ENCODE results near the gene PRM1. TPM values are rescaled to one million over a fixed set of nuclear protein-coding genes. Genes with fewer than 3 reads are reported as not detected.

PRM1 gene
- total RNA-seq, 2 donors from 2014 or later, result 1.8 to 992 TPM

DNA sequence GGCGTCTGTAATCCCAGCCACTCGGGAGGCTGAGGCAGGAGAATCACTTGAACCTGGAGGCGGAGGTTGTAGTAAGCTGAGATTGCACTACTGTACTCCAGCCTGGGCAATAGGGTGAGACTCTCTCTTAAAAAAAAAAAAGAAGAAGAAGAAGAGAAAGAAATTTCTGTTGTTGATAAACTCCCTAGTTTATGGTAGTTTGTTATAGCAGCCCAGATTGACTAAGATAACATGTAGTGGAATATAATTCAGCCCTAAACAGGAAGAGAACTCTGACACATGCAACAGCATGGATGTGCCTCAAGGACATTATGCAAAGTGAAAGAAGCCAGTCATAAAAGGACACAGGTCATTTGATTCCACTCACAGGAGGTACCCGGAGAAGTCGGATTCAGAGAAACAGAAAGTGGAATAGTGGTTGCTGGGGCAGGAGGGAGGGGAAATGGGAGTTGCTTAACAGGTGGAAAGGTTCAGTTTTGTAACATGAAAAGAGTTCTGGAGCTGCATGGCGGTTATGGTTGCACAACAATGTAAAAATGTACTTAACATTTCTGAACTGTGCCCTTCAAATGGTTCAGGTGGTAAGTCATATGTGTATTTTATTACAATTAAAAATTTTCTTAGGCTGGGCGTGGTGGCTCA is 26.0 kb upstream of the PRM1 start:
- intact Hi-C loops (cut with DNase I), result no loop called here
- H3K4me3 ChIP-seq, result no peak overlapping the region
- 78% methylated on average over 7 of the region's 7 CpGs for WGBS
- no peaks in the 10 kb centered on the region for H3K36me3 ChIP-seq
- no peaks in the 10 kb centered on the region for H3K27me3 ChIP-seq (replicated peaks; ENCODE audit: insufficient read depth)
- no peak for DNase-seq (ENCODE audit: low spot score)
- TF ChIP-seq, protein P1, sequence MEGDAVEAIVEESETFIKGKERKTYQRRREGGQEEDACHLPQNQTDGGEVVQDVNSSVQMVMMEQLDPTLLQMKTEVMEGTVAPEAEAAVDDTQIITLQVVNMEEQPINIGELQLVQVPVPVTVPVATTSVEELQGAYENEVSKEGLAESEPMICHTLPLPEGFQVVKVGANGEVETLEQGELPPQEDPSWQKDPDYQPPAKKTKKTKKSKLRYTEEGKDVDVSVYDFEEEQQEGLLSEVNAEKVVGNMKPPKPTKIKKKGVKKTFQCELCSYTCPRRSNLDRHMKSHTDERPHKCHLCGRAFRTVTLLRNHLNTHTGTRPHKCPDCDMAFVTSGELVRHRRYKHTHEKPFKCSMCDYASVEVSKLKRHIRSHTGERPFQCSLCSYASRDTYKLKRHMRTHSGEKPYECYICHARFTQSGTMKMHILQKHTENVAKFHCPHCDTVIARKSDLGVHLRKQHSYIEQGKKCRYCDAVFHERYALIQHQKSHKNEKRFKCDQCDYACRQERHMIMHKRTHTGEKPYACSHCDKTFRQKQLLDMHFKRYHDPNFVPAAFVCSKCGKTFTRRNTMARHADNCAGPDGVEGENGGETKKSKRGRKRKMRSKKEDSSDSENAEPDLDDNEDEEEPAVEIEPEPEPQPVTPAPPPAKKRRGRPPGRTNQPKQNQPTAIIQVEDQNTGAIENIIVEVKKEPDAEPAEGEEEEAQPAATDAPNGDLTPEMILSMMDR (IDR thresholded peaks at IDR 0.05), result no peak
- TF ChIP-seq POLR2AphosphoS5 (IDR thresholded peaks at IDR 0.05) (no peak), POLR2A (IDR thresholded peaks at IDR 0.05) (no peak)
- no peaks in the 10 kb centered on the region for H3K9me3 ChIP-seq
- no peaks in the 10 kb centered on the region for H3K4me1 ChIP-seq (replicated peaks)
- H3K27ac ChIP-seq, result no peak overlapping the region

GRCh38 chr16:11306381-11306780 is 25.3 kb upstream of the PRM1 start:
- H3K27ac ChIP-seq, result no peak overlapping the region
- H3K27me3 ChIP-seq (replicated peaks; ENCODE audit: insufficient read depth), result no peaks in the 10 kb centered on the region
- DNase-seq (ENCODE audit: low spot score), result no peak
- TF ChIP-seq POLR2A (IDR thresholded peaks at IDR 0.05) (no peak), POLR2AphosphoS5 (IDR thresholded peaks at IDR 0.05) (no peak)
- TF ChIP-seq, protein P1 (IDR thresholded peaks at IDR 0.05), result no peak
- 90% methylated on average over 8 of the region's 8 CpGs for WGBS
- H3K9me3 ChIP-seq, result no peaks in the 10 kb centered on the region
- H3K4me1 ChIP-seq (replicated peaks), result no peaks in the 10 kb centered on the region
- intact Hi-C loops (cut with DNase I), result no loop called here
- H3K4me3 ChIP-seq, result no peak overlapping the region
- H3K36me3 ChIP-seq, result no peaks in the 10 kb centered on the region

DNA sequence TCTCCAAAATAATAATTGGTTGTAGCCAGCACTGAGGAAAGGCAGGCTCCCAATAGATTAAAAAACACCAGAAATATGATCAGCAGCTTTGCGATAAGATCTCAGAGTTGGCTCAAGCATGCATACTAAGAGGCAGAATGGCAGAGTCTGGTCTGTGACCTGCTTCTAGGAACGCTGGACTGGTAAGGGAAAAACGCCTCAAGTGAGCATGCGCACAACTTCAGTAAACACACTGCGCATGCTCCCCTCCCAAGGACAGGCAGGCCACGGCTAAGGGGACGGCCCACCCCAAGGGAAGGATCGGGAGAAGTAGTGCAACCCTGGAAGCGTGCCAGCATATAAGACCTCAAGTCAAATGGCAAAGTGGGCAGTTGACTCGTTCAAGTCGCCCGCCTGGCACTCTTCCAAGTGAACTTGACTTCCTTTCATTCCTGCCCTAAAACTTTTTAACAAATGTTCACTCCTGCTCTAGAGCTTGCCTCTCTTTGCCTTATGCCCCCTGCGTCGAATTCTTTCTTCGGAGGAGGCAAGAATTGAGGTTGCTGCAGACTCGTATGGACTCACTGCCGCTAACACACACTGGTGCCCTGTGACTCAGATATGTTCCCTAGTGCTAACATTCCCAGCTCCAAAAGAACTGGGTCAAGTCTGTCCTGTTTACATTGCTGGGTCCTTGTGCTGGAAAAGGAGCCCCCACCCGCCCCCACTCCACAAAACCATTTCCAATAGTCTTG is 22.4 kb upstream of the PRM1 start:
- TF ChIP-seq, protein P1 (IDR thresholded peaks at IDR 0.05), result no peak
- TF ChIP-seq POLR2AphosphoS5 (IDR thresholded peaks at IDR 0.05) (peak; percentile 77), POLR2A (IDR thresholded peaks at IDR 0.05) (peak; percentile 20)
- Histone ChIP-seq H3K36me3 (no peaks in the 10 kb centered on the region), H3K4me3 (no peak overlapping the region), H3K27ac (peak overlapping the region; percentile 7 to 62), H3K27me3 (replicated peaks; ENCODE audit: insufficient read depth) (no peaks in the 10 kb centered on the region), H3K4me1 (replicated peaks) (no peaks in the 10 kb centered on the region), H3K9me3 (no peaks in the 10 kb centered on the region)
- DNase-seq (ENCODE audit: low spot score), result peak; percentile 62
- intact Hi-C loops (cut with DNase I), result no loop called here
- WGBS, result 41% methylated on average over 18 of the region's 18 CpGs

- Histone ChIP-seq H3K9me3 (no peaks in the 10 kb centered on the region), H3K4me3 (no peak overlapping the region), H3K4me1 (replicated peaks) (no peaks in the 10 kb centered on the region), H3K27me3 (replicated peaks; ENCODE audit: insufficient read depth) (no peaks in the 10 kb centered on the region), H3K36me3 (no peaks in the 10 kb centered on the region), H3K27ac (peak overlapping the region; percentile 7 to 62)
- TF ChIP-seq POLR2AphosphoS5 (IDR thresholded peaks at IDR 0.05) (no peak), POLR2A (IDR thresholded peaks at IDR 0.05) (no peak)
- TF ChIP-seq, protein P1 (IDR thresholded peaks at IDR 0.05), result no peak
- WGBS, result 37% methylated on average over 4 of the region's 4 CpGs
- DNase-seq (ENCODE audit: low spot score), result peak; percentile 79
- intact Hi-C loops (cut with DNase I), result no loop called here
These were observed 21.8 kb upstream of the PRM1 start for GRCh38 chr16:11302977-11303376.

All from prostate gland (tissue), 2 donors.